Measurements from ENCODE around the gene SPEF1.

SPEF1 gene

DNA sequence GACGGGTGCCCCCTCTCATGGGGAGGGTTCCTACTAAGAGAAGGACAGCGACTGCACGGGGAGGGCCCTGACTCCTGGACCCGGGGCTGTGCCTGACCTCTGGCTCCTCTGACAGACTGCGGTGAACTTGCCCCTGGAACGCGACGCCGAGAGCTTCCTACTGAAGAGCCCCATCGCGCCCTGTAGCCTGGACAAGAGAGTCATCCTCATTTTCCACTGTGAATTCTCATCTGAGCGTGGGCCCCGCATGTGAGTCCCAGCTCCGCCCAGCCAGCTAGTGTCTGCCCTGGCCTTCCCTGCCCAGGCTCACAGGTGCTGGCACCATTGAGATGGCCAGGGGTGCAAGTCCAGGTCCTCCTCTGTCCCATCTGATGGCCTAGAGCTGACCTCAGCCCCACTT is 22.0 kb upstream of the SPEF1 start:
- TF ChIP-seq L3MBTL2 (conservative IDR thresholded peaks at IDR 0.05) (no peak), NFRKB (IDR thresholded peaks at IDR 0.05) (no peak), CTBP1 (IDR thresholded peaks at IDR 0.05; ENCODE audit: borderline replicate concordance) (no peak), SP1 (IDR thresholded peaks at IDR 0.05) (no peak), ZNF384 (IDR thresholded peaks at IDR 0.05) (no peak), BHLHE40 (IDR thresholded peaks at IDR 0.05; ENCODE audit: borderline replicate concordance) (no peak), SUZ12 (IDR thresholded peaks at IDR 0.05) (no peak), ARNT (IDR thresholded peaks at IDR 0.05) (no peak), FOXA1 (IDR thresholded peaks at IDR 0.05) (no peak), ELF4 (IDR thresholded peaks at IDR 0.05) (no peak), TARDBP (IDR thresholded peaks at IDR 0.05) (no peak), FOXM1 (IDR thresholded peaks at IDR 0.05; ENCODE audit: borderline replicate concordance) (no peak), HDGF (IDR thresholded peaks at IDR 0.05; ENCODE audit: borderline replicate concordance) (no peak), FOXK2 (IDR thresholded peaks at IDR 0.05) (no peak)
- TF ChIP-seq, protein P1, sequence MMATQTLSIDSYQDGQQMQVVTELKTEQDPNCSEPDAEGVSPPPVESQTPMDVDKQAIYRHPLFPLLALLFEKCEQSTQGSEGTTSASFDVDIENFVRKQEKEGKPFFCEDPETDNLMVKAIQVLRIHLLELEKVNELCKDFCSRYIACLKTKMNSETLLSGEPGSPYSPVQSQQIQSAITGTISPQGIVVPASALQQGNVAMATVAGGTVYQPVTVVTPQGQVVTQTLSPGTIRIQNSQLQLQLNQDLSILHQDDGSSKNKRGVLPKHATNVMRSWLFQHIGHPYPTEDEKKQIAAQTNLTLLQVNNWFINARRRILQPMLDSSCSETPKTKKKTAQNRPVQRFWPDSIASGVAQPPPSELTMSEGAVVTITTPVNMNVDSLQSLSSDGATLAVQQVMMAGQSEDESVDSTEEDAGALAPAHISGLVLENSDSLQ (IDR thresholded peaks at IDR 0.05), result no peak
- ChIA-PET CTCF (no interaction called here), POLR2A (no interaction called here)
- DNase-seq (ENCODE audit: extremely low spot score), result no peak

DNA sequence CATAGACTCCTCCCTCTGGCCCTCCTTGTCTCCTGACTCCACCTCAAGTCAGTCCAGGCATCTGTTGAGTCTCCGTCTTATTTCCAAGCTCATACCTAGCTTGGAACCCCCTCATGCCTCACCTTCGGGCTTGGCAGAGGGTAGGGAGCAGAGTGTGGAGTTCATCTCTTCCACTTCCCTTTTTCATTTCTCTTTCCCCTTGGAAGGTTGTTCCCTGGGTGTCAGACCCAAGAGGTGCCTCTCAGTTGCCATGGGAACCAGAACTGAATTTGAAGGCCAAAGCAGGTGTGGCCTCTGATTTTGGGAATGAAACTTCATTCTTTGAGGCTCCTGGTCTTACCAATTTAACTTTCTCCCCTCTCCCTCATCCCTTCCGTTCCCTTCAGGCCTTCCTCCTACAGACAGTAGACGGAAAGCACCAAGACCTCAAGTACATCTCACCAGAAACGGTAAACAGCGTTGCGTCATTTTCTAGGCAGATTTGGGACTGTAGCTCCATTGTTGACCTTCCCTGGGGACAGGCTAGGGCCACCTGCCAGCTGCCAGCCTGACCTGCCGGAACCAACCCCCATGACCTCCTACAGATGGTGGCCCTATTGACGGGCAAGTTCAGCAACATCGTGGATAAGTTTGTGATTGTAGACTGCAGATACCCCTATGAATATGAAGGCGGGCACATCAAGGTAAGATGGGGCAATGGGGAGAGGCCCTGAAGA is 21.4 kb upstream of the SPEF1 start:
- ChIA-PET POLR2A (no interaction called here), CTCF (no interaction called here)
- no peak for TF ChIP-seq SUZ12 (IDR thresholded peaks at IDR 0.05)
- TF ChIP-seq ELF4 (IDR thresholded peaks at IDR 0.05), result no peak
- no peak for TF ChIP-seq CTBP1 (IDR thresholded peaks at IDR 0.05; ENCODE audit: borderline replicate concordance)
- no peak for TF ChIP-seq SP1 (IDR thresholded peaks at IDR 0.05)
- TF ChIP-seq LEF1 (IDR thresholded peaks at IDR 0.05; ENCODE audit: borderline replicate concordance), result no peak
- TF ChIP-seq TARDBP (IDR thresholded peaks at IDR 0.05), result no peak
- DNase-seq (ENCODE audit: extremely low spot score), result no peak

DNA sequence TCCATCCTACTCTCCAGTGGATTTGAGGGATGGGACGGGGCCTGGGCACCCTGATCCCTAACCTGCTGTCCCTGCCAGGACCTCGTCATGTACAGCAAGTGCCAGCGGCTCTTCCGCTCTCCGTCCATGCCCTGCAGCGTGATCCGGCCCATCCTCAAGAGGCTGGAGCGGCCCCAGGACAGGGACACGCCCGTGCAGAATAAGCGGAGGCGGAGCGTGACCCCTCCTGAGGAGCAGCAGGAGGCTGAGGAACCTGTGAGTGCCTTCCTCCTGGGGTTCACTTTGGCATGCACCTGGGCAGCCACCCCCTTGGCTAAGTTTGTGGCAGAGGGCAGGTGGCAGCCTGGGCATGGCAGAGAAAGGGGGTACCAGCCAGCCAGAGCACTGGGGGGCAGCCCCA is 20.6 kb upstream of the SPEF1 start:
- DNase-seq (ENCODE audit: extremely low spot score), result no peak
- TF ChIP-seq ARNT (IDR thresholded peaks at IDR 0.05) (no peak), LEF1 (IDR thresholded peaks at IDR 0.05; ENCODE audit: borderline replicate concordance) (no peak), FOXK2 (IDR thresholded peaks at IDR 0.05) (no peak), BHLHE40 (IDR thresholded peaks at IDR 0.05; ENCODE audit: borderline replicate concordance) (no peak), FOXM1 (IDR thresholded peaks at IDR 0.05; ENCODE audit: borderline replicate concordance) (no peak), FOXA1 (IDR thresholded peaks at IDR 0.05) (no peak), ZNF384 (IDR thresholded peaks at IDR 0.05) (no peak), TARDBP (IDR thresholded peaks at IDR 0.05) (no peak), SUZ12 (IDR thresholded peaks at IDR 0.05) (no peak), HDGF (IDR thresholded peaks at IDR 0.05; ENCODE audit: borderline replicate concordance) (no peak), L3MBTL2 (conservative IDR thresholded peaks at IDR 0.05) (no peak), CTBP1 (IDR thresholded peaks at IDR 0.05; ENCODE audit: borderline replicate concordance) (no peak), ELF4 (IDR thresholded peaks at IDR 0.05) (no peak), SP1 (IDR thresholded peaks at IDR 0.05) (no peak), NFRKB (IDR thresholded peaks at IDR 0.05) (no peak)
- TF ChIP-seq, protein P1 (IDR thresholded peaks at IDR 0.05), result no peak
- CTCF ChIA-PET, result interaction anchor here (0.8 kb wide), 1 partner anchor 19 kb away, joined by 4 read pairs; the partner anchor contains the start of gene AP5S1
- POLR2A ChIA-PET, result no interaction called here

DNA sequence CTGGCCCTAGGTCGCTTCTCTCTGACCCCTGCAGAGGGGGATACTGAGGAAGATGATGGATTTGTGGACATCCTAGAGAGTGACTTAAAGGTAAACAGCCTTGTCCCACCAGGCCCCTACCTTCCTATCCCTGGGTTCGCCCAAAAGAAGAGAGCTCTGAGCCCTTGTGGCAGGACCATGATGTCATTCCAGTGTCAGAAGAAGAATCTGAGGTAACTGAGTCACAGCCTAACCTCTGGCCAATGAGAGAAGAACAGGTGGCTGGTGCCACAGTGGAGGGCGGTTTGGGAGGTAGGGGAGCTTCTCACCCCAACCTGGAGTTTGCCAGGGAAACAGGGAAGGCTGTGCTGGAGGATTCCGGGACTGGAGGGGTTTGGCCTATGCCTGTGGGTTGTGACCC is 20.1 kb upstream of the SPEF1 start:
- DNase-seq (ENCODE audit: extremely low spot score), result no peak
- TF ChIP-seq CTBP1 (IDR thresholded peaks at IDR 0.05; ENCODE audit: borderline replicate concordance) (no peak), LEF1 (IDR thresholded peaks at IDR 0.05; ENCODE audit: borderline replicate concordance) (no peak)
- ChIA-PET CTCF (interaction anchor here (0.6 to 0.8 kb wide), 2 partner anchors 8 to 19 kb away, joined by 4 to 5 read pairs; partner anchors contain the start of gene AP5S1), POLR2A (interaction anchor here (1.7 kb wide), 1 partner anchor 15 kb away, joined by 7 read pairs; the partner anchor contains the start of gene CENPB)

DNA sequence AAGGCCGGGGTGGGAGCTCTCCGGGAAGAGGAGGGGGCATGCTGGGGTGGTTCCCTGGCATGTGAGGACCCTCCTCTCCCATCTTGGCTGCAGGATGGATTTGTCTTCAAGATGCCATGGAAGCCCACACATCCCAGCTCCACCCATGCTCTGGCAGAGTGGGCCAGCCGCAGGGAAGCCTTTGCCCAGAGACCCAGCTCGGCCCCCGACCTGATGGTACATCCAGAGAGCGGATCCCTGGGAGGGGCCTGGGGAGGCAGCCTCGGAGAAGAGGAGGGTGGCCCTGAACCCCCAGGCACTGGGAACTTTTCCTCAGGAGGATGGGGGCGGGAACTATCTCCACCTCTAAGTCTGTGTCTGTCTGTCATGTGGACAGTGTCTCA is 19.6 kb upstream of the SPEF1 start:
- ChIA-PET POLR2A (interaction anchor here (0.7 to 1.7 kb wide), 2 partner anchors 15 to 116 kb away, joined by 3 to 7 read pairs; partner anchors contain the start of gene CENPB), CTCF (interaction anchor here (0.5 to 0.8 kb wide), 3 partner anchors 9 to 20 kb away, joined by 3 to 5 read pairs (median 4); partner anchors contain the start of gene AP5S1)
- DNase-seq (ENCODE audit: extremely low spot score), result no peak
- TF ChIP-seq FOXA1 (IDR thresholded peaks at IDR 0.05) (no peak), FOXK2 (IDR thresholded peaks at IDR 0.05) (no peak), ZNF384 (IDR thresholded peaks at IDR 0.05) (no peak), L3MBTL2 (conservative IDR thresholded peaks at IDR 0.05) (no peak)

DNA sequence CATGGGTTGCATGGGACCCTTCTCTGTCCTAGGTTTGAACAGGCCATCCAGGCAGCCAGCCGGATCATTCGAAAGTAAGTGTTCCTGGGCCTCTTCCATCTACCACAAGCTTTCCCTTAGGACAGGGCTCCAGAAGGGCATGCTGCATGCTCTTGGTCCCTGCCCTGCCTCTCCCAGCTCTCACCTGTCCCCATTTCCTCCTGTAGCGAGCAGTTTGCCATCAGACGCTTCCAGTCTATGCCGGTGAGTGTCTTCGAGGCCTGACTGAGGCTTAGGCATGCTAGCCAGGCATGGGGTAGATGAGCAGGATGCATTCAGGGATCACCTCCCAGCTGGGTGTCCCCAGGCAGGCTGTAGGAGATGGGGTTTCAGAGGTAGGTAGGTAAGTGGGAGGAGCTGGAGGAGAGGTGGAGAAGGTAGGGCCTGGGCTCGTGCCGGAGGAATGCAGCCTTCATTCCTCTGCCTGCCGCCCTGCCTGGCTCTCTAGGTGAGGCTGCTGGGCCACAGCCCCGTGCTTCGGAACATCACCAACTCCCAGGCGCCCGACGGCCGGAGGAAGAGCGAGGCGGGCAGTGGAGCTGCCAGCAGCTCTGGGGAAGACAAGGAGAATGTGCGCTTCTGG is 19.1 kb upstream of the SPEF1 start:
- CTCF ChIA-PET, result interaction anchor here (0.5 to 0.9 kb wide), 3 partner anchors 9 to 20 kb away, joined by 3 to 5 read pairs (median 5); partner anchors contain the start of gene AP5S1
- no peak for DNase-seq (ENCODE audit: extremely low spot score)
- TF ChIP-seq HDGF (IDR thresholded peaks at IDR 0.05; ENCODE audit: borderline replicate concordance), result no peak
- no peak for TF ChIP-seq ZNF384 (IDR thresholded peaks at IDR 0.05)
- TF ChIP-seq FOXM1 (IDR thresholded peaks at IDR 0.05; ENCODE audit: borderline replicate concordance), result no peak
- TF ChIP-seq ELF4 (IDR thresholded peaks at IDR 0.05), result no peak
- TF ChIP-seq SUZ12 (IDR thresholded peaks at IDR 0.05), result no peak
- no peak for TF ChIP-seq BHLHE40 (IDR thresholded peaks at IDR 0.05; ENCODE audit: borderline replicate concordance)
- TF ChIP-seq FOXA1 (IDR thresholded peaks at IDR 0.05), result no peak
- TF ChIP-seq TARDBP (IDR thresholded peaks at IDR 0.05), result no peak
- TF ChIP-seq LEF1 (IDR thresholded peaks at IDR 0.05; ENCODE audit: borderline replicate concordance), result no peak
- no peak for TF ChIP-seq NFRKB (IDR thresholded peaks at IDR 0.05)
- no peak for TF ChIP-seq L3MBTL2 (conservative IDR thresholded peaks at IDR 0.05)
- no peak for TF ChIP-seq FOXK2 (IDR thresholded peaks at IDR 0.05)
- TF ChIP-seq CTBP1 (IDR thresholded peaks at IDR 0.05; ENCODE audit: borderline replicate concordance), result no peak
- TF ChIP-seq, protein P1 (IDR thresholded peaks at IDR 0.05), result no peak
- POLR2A ChIA-PET, result interaction anchor here (0.7 to 1.7 kb wide), 2 partner anchors 14 to 117 kb away, joined by 3 to 7 read pairs; partner anchors contain the start of gene CENPB
